GM12878 (cell line): Measurements from ENCODE around the gene TSPAN12. TPM values are rescaled to one million over a fixed set of nuclear protein-coding genes. Genes with fewer than 3 reads are reported as not detected.

Source experiments
- ATAC-seq: fragments of 200-7000 bp; cut with Tn5 transposase; 3 replicates; pipeline ENCODE4 v1.9.1; 2020; ENCODE audit warnings: mild to moderate bottlenecking, moderate library complexity
- BruUV-seq: library from RNA; stranded (reverse); fragments of 400-500 nt; replicated peaks from 2 replicates; lab custom pipeline; 2021; lab: Mats Ljungman, UMichigan
- CTCF ChIA-PET: fragments of 300-600 bp; sonication (Branson Sonifier 250); formaldehyde crosslinking; extraction: SDS; loops from one replicate; lab custom pipeline; 2021; ENCODE audit warnings: inconsistent platforms; lab: Yijun Ruan, JAX
- POLR2A ChIA-PET: fragments of 350-600 bp; formaldehyde crosslinking; extraction: SDS; loops from one replicate; lab custom pipeline; 2021; ENCODE audit warnings: inconsistent platforms; lab: Charles Lee
- RAD21 ChIA-PET: fragments of 300-600 bp; sonication (Branson Sonifier 250); formaldehyde crosslinking; loops from one replicate; lab custom pipeline; 2023; ENCODE audit warnings: antibody characterized with exemption; ENCODE audit not compliant: unreplicated experiment; lab: Charles Lee
- SMC1A ChIA-PET: fragments of 300-600 bp; sonication (Branson Sonifier 250); formaldehyde crosslinking; loops from one replicate; lab custom pipeline; 2023; ENCODE audit not compliant: unreplicated experiment, uncharacterized antibody; lab: Charles Lee
- DNase-seq: peaks from one replicate; pipeline ENCODE4 v3.0.0-alpha.2; 2011; ENCODE audit warnings: low read depth, low spot score
- FAIRE-seq: peaks from 3 replicates; lab custom pipeline; 2011; peaks lifted over from hg19 to GRCh38; lab: Jason Lieb, UNC
- H2AFZ ChIP-seq: 2 replicates; pipeline ENCODE4 v1.6.0; 2011; ENCODE audit warnings: low read depth, low read length, control low read depth; ENCODE audit not compliant: control insufficient read depth
- H3K27ac ChIP-seq: 2 replicates; pipeline ENCODE4 v1.5.1; 2011; ENCODE audit warnings: control low read depth; ENCODE audit not compliant: control insufficient read depth, insufficient read depth
- H3K27me3 ChIP-seq, 2 experiments: replicated peaks in 1 of 2; 2 replicates each; pipeline versions ENCODE4 v1.6.0 to v1.6.1; 2011; ENCODE audit warnings: low read length in 1 of 2; ENCODE audit not compliant: control insufficient read depth in 2 of 2, insufficient read depth in 2 of 2
- H3K36me3 ChIP-seq, 2 experiments: 2 replicates each; pipeline ENCODE4 v1.5.1; 2011; ENCODE audit warnings: low read length in 1 of 2; ENCODE audit not compliant: control insufficient read depth in 2 of 2, insufficient read depth in 2 of 2
- H3K4me1 ChIP-seq: 2 replicates; pipeline ENCODE4 v1.6.1; 2011; ENCODE audit warnings: mild to moderate bottlenecking, low read length, moderate library complexity, mixed read lengths; ENCODE audit not compliant: control insufficient read depth, insufficient read depth
- H3K4me2 ChIP-seq: 2 replicates; pipeline ENCODE4 v1.6.0; 2011; ENCODE audit warnings: control low read depth; ENCODE audit not compliant: control insufficient read depth, insufficient read depth
- H3K4me3 ChIP-seq: fragments of 200-600 bp; sonication (generic); 2 replicates; pipeline ENCODE4 v1.5.1; 2016
- H3K79me2 ChIP-seq: 2 replicates; pipeline ENCODE4 v1.6.0; 2011; ENCODE audit warnings: low read length; ENCODE audit not compliant: control insufficient read depth, insufficient read depth
- H3K9ac ChIP-seq: 2 replicates; pipeline ENCODE4 v1.8.0; 2011; ENCODE audit warnings: low read length, control low read depth, mixed read lengths; ENCODE audit not compliant: control insufficient read depth, insufficient read depth
- H3K9me3 ChIP-seq: replicated peaks from 3 replicates; pipeline ENCODE4 v1.5.1; 2011; ENCODE audit warnings: mild to moderate bottlenecking, low read length; ENCODE audit not compliant: control insufficient read depth, insufficient read depth
- H4K20me1 ChIP-seq: 2 replicates; pipeline ENCODE4 v1.6.0; 2011; ENCODE audit not compliant: control insufficient read depth, insufficient read depth
- EGR1 ChIP-seq, 2 experiments: IDR thresholded peaks; 1 replicate in 1 of 2; 2 replicates in 1 of 2; pipeline ENCODE4 v1.6.1; 2011 to 2012; ENCODE audit warnings: low read depth in 2 of 2, low read length in 2 of 2, borderline replicate concordance in 1 of 2, mild to moderate bottlenecking in 1 of 2, moderate library complexity in 1 of 2
- IRF3 ChIP-seq: fragments of 450-650 bp; IDR thresholded peaks from 2 replicates; pipeline ENCODE4 v1.6.1; 2014; ENCODE audit warnings: mild to moderate bottlenecking
- MTA3 ChIP-seq: IDR thresholded peaks from 2 replicates; pipeline ENCODE4 v1.6.1; 2012; ENCODE audit warnings: low read length, inconsistent platforms, borderline replicate concordance
- MXI1 ChIP-seq: fragments of 150-350 bp; IDR thresholded peaks from 2 replicates; pipeline ENCODE4 v1.6.1; 2011; ENCODE audit warnings: low read depth, mild to moderate bottlenecking, inconsistent platforms, low read length, improper control_type of control experiment
- NR2F1 ChIP-seq: fragments of 450-650 bp; conservative IDR thresholded peaks from 2 replicates; pipeline ENCODE4 v1.6.1; 2017; ENCODE audit warnings: mild to moderate bottlenecking
- NRF1 ChIP-seq: conservative IDR thresholded peaks from 2 replicates; pipeline ENCODE4 v1.6.1; 2011; ENCODE audit warnings: mild to moderate bottlenecking, low read depth, low read length, improper control_type of control experiment
- PAX8 ChIP-seq: fragments of 450-650 bp; IDR thresholded peaks from 2 replicates; pipeline ENCODE4 v1.6.1; 2017; ENCODE audit warnings: mild to moderate bottlenecking, moderate library complexity
- SUZ12 ChIP-seq: fragments of 200-600 bp; sonication (generic); IDR thresholded peaks from one replicate; pipeline ENCODE4 v1.6.1; 2018; ENCODE audit warnings: antibody characterized with exemption, mild to moderate bottlenecking; ENCODE audit not compliant: unreplicated experiment
- TCF3 ChIP-seq: IDR thresholded peaks from 2 replicates; pipeline ENCODE4 v1.6.1; 2012; ENCODE audit warnings: low read depth, mild to moderate bottlenecking, low read length, borderline replicate concordance; ENCODE audit not compliant: insufficient read depth
- WRNIP1 ChIP-seq: IDR thresholded peaks from 2 replicates; pipeline ENCODE4 v1.6.1; 2011; ENCODE audit warnings: low read depth, low read length, improper control_type of control experiment, borderline replicate concordance
- WGBS: methylation state at CpG from one replicate; pipeline ENCODE4 v1.1.6; 2016; ENCODE audit warnings: low lambda C conversion rate; ENCODE audit not compliant: insufficient replicate concordance, insufficient coverage; ENCODE audit errors: missing lambda C conversion rate; 5-methylcytosine and 5-hydroxymethylcytosine counted together
- in situ Hi-C: fragments of 300-500 bp; cut with MboI; formaldehyde crosslinking; loops from 9 replicates; pipeline ENCODE4 v1.14.3; 2018; ENCODE audit warnings: mixed read lengths
- intact Hi-C: fragments of 100-400 bp; cut with micrococcal nuclease; formaldehyde crosslinking; loops from one replicate; pipeline ENCODE4 v1.14.2; 2022; ENCODE audit not compliant: unreplicated experiment
- polyA plus RNA-seq, 11 experiments: library from polyadenylated mRNA; depleted of rRNA in 4 of 11; unstranded in 6 of 11; stranded (reverse) in 5 of 11; fragments of >200 nt; fragmentation: Nextera tagmentation in 4 of 11; fragmentation: Illumina TruSeq in 1 of 11; extraction: Ambion mirVana in 4 of 11; extraction: Trizol in 1 of 11; gene quantifications; 1 replicate in 1 of 11; 2 replicates in 10 of 11; pipeline versions ENCODE4 v1.2.1 to v1.2.3, GENCODE V29; 2011 to 2016; ENCODE audit warnings: inconsistent platforms in 2 of 11, missing spikeins in 2 of 11, low read depth in 1 of 11
- total RNA-seq, 4 experiments: library from RNA; depleted of rRNA in 3 of 4; stranded (reverse); fragments of >200 nt in 3 of 4; fragmentation: Illumina TruSeq in 1 of 4; extraction: Trizol in 1 of 4; gene quantifications; 2 replicates each; pipeline versions ENCODE4 v1.2.1 to v1.2.3, GENCODE V29; 2013 to 2021
- TF ChIP-seq, protein P1 (sequence below): IDR thresholded peaks from 2 replicates; pipeline ENCODE4 v1.6.1; 2011; ENCODE audit warnings: borderline replicate concordance, low read depth, mild to moderate bottlenecking, moderate library complexity, mixed read lengths, low read length; ENCODE audit not compliant: insufficient read depth; ENCODE audit errors: extremely low read length

TSPAN12 gene
- total and polyA plus RNA-seq, 10 of the 15 experiments (the other 5 are each of a cell fraction or from before 2014, with no cell fraction given): 0.67 to 110 (median 1.3) TPM

DNA sequence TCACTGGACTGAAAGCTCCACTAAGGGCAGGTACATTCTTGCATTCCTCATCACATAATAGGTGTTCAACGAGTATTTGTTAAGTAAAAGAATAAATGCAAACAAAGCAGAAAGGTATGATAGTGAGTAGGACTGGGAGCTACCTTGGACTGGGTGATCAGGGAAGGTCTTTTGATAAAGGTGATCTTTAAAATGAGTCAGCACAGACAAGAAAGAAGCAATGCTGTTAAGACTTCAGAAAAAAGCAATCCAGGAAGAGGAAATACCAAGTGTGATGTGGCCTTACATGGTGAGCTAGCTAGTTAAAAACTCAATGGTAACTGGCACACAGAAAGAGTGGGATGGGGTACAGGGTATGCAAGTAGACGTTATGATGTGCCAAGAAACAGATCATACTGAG is 40.1 kb downstream of the TSPAN12 start:
- H3K36me3 ChIP-seq: no peaks in the 10 kb centered on the region; a peak in 2 of 4 replicates
- no peaks in the 10 kb centered on the region for H3K4me1 ChIP-seq
- CTCF ChIA-PET: interaction anchor here (1.0 to 2.5 kb wide), 11 partner anchors 8 to 169 kb away, joined by 3 to 15 read pairs (median 5); no protein-coding TSS in a partner anchor
- 20% methylated on average over 2 of the region's 2 CpGs for whole genome bisulfite sequencing
- in situ Hi-C loops: no loop called here
- RAD21 ChIA-PET: interaction anchor here (0.8 to 2.0 kb wide), 5 partner anchors 10 to 123 kb away, joined by 3 to 14 read pairs (median 3); no protein-coding TSS in a partner anchor
- POLR2A ChIA-PET: interaction anchor here (0.5 to 1.5 kb wide), 3 partner anchors 9 to 507 kb away, joined by 3 to 5 read pairs (median 3); no protein-coding TSS in a partner anchor
- H4K20me1 ChIP-seq: no peaks in the 10 kb centered on the region
- no peaks in the 10 kb centered on the region; the same call in 1 of the 3 replicates for H3K9me3 ChIP-seq
- no peak for TF ChIP-seq MXI1
- TF ChIP-seq NRF1: no peak
- TF ChIP-seq, protein P1, sequence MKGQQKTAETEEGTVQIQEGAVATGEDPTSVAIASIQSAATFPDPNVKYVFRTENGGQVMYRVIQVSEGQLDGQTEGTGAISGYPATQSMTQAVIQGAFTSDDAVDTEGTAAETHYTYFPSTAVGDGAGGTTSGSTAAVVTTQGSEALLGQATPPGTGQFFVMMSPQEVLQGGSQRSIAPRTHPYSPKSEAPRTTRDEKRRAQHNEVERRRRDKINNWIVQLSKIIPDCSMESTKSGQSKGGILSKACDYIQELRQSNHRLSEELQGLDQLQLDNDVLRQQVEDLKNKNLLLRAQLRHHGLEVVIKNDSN: no peak
- no peak for TF ChIP-seq MTA3
- no peak for TF ChIP-seq WRNIP1
- no peak for TF ChIP-seq SUZ12
- no peak for TF ChIP-seq NR2F1
- TF ChIP-seq PAX8: no peak
- no peak for TF ChIP-seq TCF3
- TF ChIP-seq IRF3: no peak
- TF ChIP-seq EGR1 (IDR thresholded peaks at IDR 0.05; ENCODE audit: borderline replicate concordance in 1 of 2, low read depth in 2 of 2, low read length in 2 of 2): no peak
- TF ChIP-seq, all 136 proteins: peak for 0
- Histone ChIP-seq H3K27ac (no peak overlapping the region), H3K9ac (no peak overlapping the region), H2AFZ (no peak overlapping the region; the same call in 1 of the 2 replicates), H3K79me2 (no peaks in the 10 kb centered on the region), H3K4me2 (no peak overlapping the region), H3K4me3 (no peak overlapping the region), H3K27me3 (no peaks in the 10 kb centered on the region)
- FAIRE-seq: no peak
- SMC1A ChIA-PET: interaction anchor here (0.9 to 3.5 kb wide), 13 partner anchors 8 to 123 kb away, joined by 3 to 35 read pairs (median 4); partner anchors contain the start of gene TSPAN12
- BruUV-seq: no TSS peak
- no peak for DNase-seq
- intact Hi-C loops: no loop called here
- ATAC-seq: peak; percentile 22; the same call in 2 of the 3 replicates
